GM21423 (cell line): ENCODE data around the gene OR2L2.
"Not testable (repeated sequence)": the region's sequence is repeated elsewhere in the genome, so short reads cannot be mapped to it uniquely, and the experiment has no call there.

ENCODE experiments used
- ATAC-seq: cut with Tn5 transposase; IDR thresholded peaks from one replicate; pipeline ENCODE4 v1.9.1; 2021; ENCODE audit warnings: mild to moderate bottlenecking, moderate library complexity; ENCODE audit not compliant: unreplicated experiment

OR2L2 gene

GRCh38 chr1:248029770-248030169, at the start of gene OR2L2:
TSS of gene OR2L2 (plus strand) at chr1:248030070. CDS start at chr1:248038268, 8,198 bp downstream.
- ATAC-seq: no peak

- no peak for ATAC-seq
Measured at GRCh38 chr1:247992986-247993385, 36.9 kb upstream of the OR2L2 start.

GRCh38 chr1:247998811-247999210, 31.1 kb upstream of the OR2L2 start:
- ATAC-seq: no peak

- ATAC-seq: no peak
Measured at GRCh38 chr1:248000169-248000568, 29.7 kb upstream of the OR2L2 start.

- no peak for ATAC-seq
Measured at GRCh38 chr1:248007778-248008177, 22.1 kb upstream of the OR2L2 start.

- ATAC-seq: no peak
Measured at GRCh38 chr1:248009681-248010080, 20.2 kb upstream of the OR2L2 start.

GRCh38 chr1:248013229-248013710, 16.6 kb upstream of the OR2L2 start, which contains the start of gene OR2L5:
TSS of gene OR2L5 (plus strand) at chr1:248013660. CDS start at chr1:248021948, 8,288 bp downstream.
- ATAC-seq: no peak

- ATAC-seq: no peak
Measured at GRCh38 chr1:248015803-248016202, 14.1 kb upstream of the OR2L2 start.

GRCh38 chr1:248045209-248045608, 15.3 kb downstream of the OR2L2 start:
- no peak for ATAC-seq

- no peak for ATAC-seq
Measured at GRCh38 chr1:248046536-248046935, 16.7 kb downstream of the OR2L2 start, which contains the start of gene OR2L3. TSS of gene OR2L3 (plus strand) at chr1:248046836. CDS start at chr1:248060682, 13,846 bp downstream.

GRCh38 chr1:248047008-248047407, 17.1 kb downstream of the OR2L2 start:
- ATAC-seq: no peak

- no peak for ATAC-seq
Measured at GRCh38 chr1:248054671-248055070, 24.8 kb downstream of the OR2L2 start.

GRCh38 chr1:248055261-248055660, 25.4 kb downstream of the OR2L2 start:
- ATAC-seq: no peak

GRCh38 chr1:248065071-248065470, 35.2 kb downstream of the OR2L2 start:
- ATAC-seq: no peak

GRCh38 chr1:248065604-248066003, 35.7 kb downstream of the OR2L2 start:
- no peak for ATAC-seq

- not testable (repeated sequence) for ATAC-seq
Measured at GRCh38 chr1:248083864-248084263, 54.0 kb downstream of the OR2L2 start.
